Osteoblast (primary cell): ENCODE measurements around the gene TPRN. TPM values are rescaled to one million over a fixed set of nuclear protein-coding genes. Genes with fewer than 3 reads are reported as not detected.

Experiments used
- DNase-seq: peaks from one replicate; pipeline ENCODE4 v3.0.0; 2011; ENCODE audit warnings: low spot score, mixed read lengths; ENCODE audit not compliant: insufficient read length; ENCODE audit errors: missing footprints
- H2AFZ ChIP-seq: 2 replicates; pipeline ENCODE4 v1.6.0; 2011; ENCODE audit warnings: mild to moderate bottlenecking, low read length
- H3K27ac ChIP-seq: 2 replicates; pipeline ENCODE4 v1.5.1; 2011; ENCODE audit warnings: mild to moderate bottlenecking, low read depth, low read length, moderate library complexity
- H3K27me3 ChIP-seq: 2 replicates; pipeline ENCODE4 v1.6.0; 2012; ENCODE audit warnings: mild to moderate bottlenecking, control low read depth, inconsistent platforms, low read length, moderate library complexity; ENCODE audit not compliant: insufficient read depth
- H3K36me3 ChIP-seq: 2 replicates; pipeline ENCODE4 v1.5.1; 2011; ENCODE audit warnings: mild to moderate bottlenecking, low read length, control low read depth, moderate library complexity; ENCODE audit not compliant: insufficient read depth
- H3K4me1 ChIP-seq: 2 replicates; pipeline ENCODE4 v1.5.1; 2011; ENCODE audit warnings: mild to moderate bottlenecking, low read length, control low read depth, moderate library complexity; ENCODE audit not compliant: insufficient read depth
- H3K4me2 ChIP-seq: 2 replicates; pipeline ENCODE4 v1.6.0; 2011; ENCODE audit warnings: mild to moderate bottlenecking, low read length; ENCODE audit not compliant: insufficient read depth
- H3K4me3 ChIP-seq: fragments of 200-600 bp; sonication (generic); 3 replicates; pipeline ENCODE4 v1.5.1; 2012; ENCODE audit warnings: mild to moderate bottlenecking, low read length, inconsistent platforms; ENCODE audit not compliant: insufficient read depth
- H3K79me2 ChIP-seq: 2 replicates; pipeline ENCODE4 v1.6.0; 2012; ENCODE audit warnings: mild to moderate bottlenecking, low read length, control low read depth, inconsistent platforms; ENCODE audit not compliant: insufficient read depth
- H3K9me3 ChIP-seq: 2 replicates; pipeline ENCODE4 v1.5.1; 2011; ENCODE audit warnings: low read depth, low read length, control low read depth
- H4K20me1 ChIP-seq: 2 replicates; pipeline ENCODE4 v1.6.0; 2012; ENCODE audit warnings: mild to moderate bottlenecking, low read length, control low read depth; ENCODE audit not compliant: insufficient read depth
- CTCF ChIP-seq: IDR thresholded peaks from 2 replicates; pipeline ENCODE4 v1.5.1; 2011; ENCODE audit warnings: mild to moderate bottlenecking, low read depth, low read length, moderate library complexity; ENCODE audit errors: extremely low read depth
- total RNA-seq: library from RNA; depleted of rRNA; stranded (reverse); fragments of >200 nt; gene quantifications from 2 replicates; pipeline ENCODE4 v1.2.3, GENCODE V29; 2012

TPRN gene
- total RNA-seq, 1 donor = 10.5 TPM

GRCh38 chr9:137159105-137160053 is 41.2 kb downstream of the TPRN start:
- DNase-seq = no peak
- Histone ChIP-seq H3K4me1 (no peaks in the 10 kb centered on the region), H3K4me2 (no peak overlapping the region), H3K9me3 (no peaks in the 10 kb centered on the region), H2AFZ (no peak overlapping the region), H3K79me2 (no peaks in the 10 kb centered on the region), H4K20me1 (peaks cover 5% of the 10 kb centered on the region), H3K27ac (no peak overlapping the region), H3K36me3 (no peaks in the 10 kb centered on the region), H3K27me3 (peaks cover 50% of the 10 kb centered on the region), H3K4me3 (no peak overlapping the region)
- no peak for TF ChIP-seq CTCF

GRCh38 chr9:137158625-137159024 is 41.9 kb downstream of the TPRN start:
- Histone ChIP-seq H3K9me3 (no peaks in the 10 kb centered on the region), H3K79me2 (no peaks in the 10 kb centered on the region), H3K4me2 (no peak overlapping the region), H3K27me3 (peaks cover 43% of the 10 kb centered on the region), H3K4me3 (no peak overlapping the region), H3K27ac (no peak overlapping the region), H3K36me3 (no peaks in the 10 kb centered on the region), H2AFZ (no peak overlapping the region), H3K4me1 (no peaks in the 10 kb centered on the region), H4K20me1 (peaks cover 5% of the 10 kb centered on the region)
- DNase-seq = no peak
- no peak for TF ChIP-seq CTCF

- no peak for DNase-seq
- Histone ChIP-seq H3K9me3 (no peaks in the 10 kb centered on the region), H3K27ac (no peak overlapping the region), H3K79me2 (no peaks in the 10 kb centered on the region), H3K36me3 (no peaks in the 10 kb centered on the region), H3K4me2 (no peak overlapping the region), H2AFZ (no peak overlapping the region), H4K20me1 (peaks cover 5% of the 10 kb centered on the region), H3K4me1 (no peaks in the 10 kb centered on the region), H3K27me3 (peaks cover 40% of the 10 kb centered on the region), H3K4me3 (no peak overlapping the region)
- TF ChIP-seq CTCF = no peak
Observed at GRCh38 chr9:137157618-137158415, 42.7 kb downstream of the TPRN start.
